ENCODE measurements around the gene BCAS3.

GRCh38 chr17:61161615-61162134 is 484.0 kb downstream of the BCAS3 start:
- no peak for TF ChIP-seq SP1 (IDR thresholded peaks at IDR 0.05)
- TF ChIP-seq NFRKB (IDR thresholded peaks at IDR 0.05) = no peak
- no peak for TF ChIP-seq ELF4 (IDR thresholded peaks at IDR 0.05)
- TF ChIP-seq FOXK2 (IDR thresholded peaks at IDR 0.05) = no peak
- TF ChIP-seq FOXM1 (IDR thresholded peaks at IDR 0.05; ENCODE audit: borderline replicate concordance) = no peak
- no peak for TF ChIP-seq BHLHE40 (IDR thresholded peaks at IDR 0.05; ENCODE audit: borderline replicate concordance)
- TF ChIP-seq SUZ12 (IDR thresholded peaks at IDR 0.05) = no peak
- TF ChIP-seq, protein P1, sequence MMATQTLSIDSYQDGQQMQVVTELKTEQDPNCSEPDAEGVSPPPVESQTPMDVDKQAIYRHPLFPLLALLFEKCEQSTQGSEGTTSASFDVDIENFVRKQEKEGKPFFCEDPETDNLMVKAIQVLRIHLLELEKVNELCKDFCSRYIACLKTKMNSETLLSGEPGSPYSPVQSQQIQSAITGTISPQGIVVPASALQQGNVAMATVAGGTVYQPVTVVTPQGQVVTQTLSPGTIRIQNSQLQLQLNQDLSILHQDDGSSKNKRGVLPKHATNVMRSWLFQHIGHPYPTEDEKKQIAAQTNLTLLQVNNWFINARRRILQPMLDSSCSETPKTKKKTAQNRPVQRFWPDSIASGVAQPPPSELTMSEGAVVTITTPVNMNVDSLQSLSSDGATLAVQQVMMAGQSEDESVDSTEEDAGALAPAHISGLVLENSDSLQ (IDR thresholded peaks at IDR 0.05) = no peak
- no peak for TF ChIP-seq HDGF (IDR thresholded peaks at IDR 0.05; ENCODE audit: borderline replicate concordance)
